ENCODE results near the gene INSRR.

The INSRR gene

GRCh38 chr1:156822680-156823079 lies 36.2 kb downstream of the INSRR start:
- DNase-seq, result no peak

GRCh38 chr1:156821801-156822200 lies 37.1 kb downstream of the INSRR start:
- no peak for DNase-seq

DNA sequence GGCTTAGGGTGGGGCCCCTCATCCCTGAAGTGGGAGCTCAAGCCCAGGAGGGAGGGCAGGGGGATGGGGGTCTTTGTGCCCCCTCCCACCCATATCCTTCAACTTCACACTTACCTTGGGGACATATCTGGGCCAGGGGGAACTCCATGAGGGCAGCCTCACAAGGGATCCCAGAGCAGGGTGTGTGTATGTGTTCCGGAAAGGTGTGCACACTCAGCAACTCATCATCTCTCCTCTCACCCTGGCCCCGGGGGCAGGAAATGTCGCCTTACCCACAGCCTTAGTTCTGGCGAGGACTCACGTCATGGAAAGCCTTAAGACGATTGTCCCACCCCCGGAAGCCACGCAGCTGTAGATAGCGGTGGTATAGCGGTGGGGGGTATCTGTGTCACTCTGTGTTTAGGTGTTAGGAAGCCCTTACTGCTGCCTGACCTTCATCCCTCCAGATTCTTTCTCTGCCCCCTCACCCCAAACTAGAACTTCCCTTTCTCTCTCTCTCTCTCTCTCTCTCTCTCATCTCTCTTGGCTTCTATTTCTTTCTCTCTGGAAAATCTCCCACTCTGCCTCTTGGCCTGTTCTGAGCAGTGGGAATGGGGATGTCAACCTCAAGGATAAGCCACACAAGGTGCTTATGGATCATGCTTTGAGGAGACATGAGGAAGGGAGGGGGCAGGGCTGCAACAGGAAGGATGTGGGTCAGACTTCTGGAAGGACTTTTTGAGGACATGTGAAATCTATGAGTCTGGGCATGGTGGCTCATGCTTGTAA lies 42.2 kb downstream of the INSRR start, which contains the start of gene SH2D2A:
Gene SH2D2A (minus strand): TSS at position 288 of the 768 bp plus-strand sequence. CDS start 140 bp downstream, at position 148.
- DNase-seq, result peak; percentile 94

DNA sequence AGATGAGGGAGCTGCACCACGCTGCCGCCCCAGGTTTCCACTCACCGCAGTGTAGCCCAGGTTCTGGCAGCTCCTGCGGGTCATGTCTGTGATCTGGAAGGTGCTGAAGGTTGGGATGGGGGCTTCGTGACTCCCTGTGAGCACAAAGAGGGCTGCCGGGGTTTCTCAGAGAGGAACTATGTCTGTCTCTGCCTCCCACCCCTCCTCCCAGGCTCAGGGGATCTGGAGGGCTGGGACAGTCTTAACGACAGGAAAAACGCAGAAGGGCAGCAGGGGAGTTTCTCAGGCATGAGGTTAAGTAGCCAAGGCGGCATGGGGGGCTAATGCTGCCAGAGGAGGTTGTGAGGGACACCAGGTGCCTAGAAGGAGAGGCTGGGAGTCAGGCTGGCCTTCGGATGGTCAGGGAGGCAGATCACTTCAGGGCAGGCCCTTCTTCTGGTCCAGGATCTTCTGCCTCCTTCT lies 42.9 kb downstream of the INSRR start:
- no peak for DNase-seq

DNA sequence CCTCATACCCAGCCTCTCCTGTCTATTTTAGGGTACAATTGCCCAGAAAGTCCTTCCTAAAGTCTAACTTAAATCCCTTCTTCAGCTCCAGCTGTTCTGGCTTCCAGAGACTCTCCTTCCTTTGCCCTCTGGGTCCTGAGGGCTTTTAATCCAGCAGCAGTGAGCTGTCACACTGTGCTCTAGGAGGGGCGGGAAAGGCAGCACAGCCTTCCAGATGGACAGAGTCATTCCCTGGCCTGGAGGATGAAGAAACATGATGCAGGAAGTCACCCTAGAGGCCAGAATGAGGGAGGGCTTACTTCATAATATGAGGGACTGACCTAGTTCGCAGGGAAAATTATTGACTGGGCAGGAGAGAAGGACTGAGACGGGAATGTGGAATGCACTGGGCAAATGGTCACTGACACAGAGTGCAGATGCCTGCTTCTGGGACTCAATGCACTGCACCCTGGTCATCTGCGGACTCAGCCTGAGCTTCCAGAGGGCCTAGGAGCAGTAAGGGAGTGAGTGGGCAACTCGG lies 43.5 kb downstream of the INSRR start:
- no peak for DNase-seq

DNA sequence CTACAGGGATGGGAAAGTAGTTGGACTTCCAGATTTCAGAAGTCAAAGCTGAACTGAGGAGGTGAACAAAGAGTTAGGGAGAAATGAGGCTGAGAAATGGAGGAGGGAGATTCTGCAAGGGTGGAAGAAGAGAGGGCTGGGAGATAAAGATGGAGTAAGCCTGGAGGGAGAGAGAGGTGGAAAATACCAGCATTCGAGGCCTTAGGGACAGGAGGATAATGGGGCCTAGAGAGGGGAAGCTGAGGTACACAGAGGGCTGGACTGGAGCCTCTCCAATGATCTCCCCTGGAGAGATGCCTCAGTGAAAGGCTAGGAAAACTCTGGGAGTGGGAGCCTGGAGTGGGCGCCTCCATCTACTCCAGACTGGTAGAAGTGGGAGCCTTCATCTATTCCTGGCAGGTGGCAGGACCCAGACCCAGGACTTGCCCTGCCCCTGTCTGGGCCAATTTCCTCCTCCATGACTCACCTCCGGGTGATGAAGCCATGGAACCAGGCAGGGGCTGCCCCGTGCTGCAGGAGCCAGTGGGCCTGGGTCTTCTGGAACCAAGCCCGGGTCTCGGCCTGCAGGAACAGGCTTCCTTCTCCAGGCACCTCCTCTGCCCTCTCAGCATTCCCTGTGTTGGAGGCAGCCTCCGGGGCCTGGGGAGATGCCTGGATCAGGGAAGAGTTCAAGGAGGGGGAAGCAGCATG lies 44.2 kb downstream of the INSRR start:
- peak; percentile 53 for DNase-seq

DNA sequence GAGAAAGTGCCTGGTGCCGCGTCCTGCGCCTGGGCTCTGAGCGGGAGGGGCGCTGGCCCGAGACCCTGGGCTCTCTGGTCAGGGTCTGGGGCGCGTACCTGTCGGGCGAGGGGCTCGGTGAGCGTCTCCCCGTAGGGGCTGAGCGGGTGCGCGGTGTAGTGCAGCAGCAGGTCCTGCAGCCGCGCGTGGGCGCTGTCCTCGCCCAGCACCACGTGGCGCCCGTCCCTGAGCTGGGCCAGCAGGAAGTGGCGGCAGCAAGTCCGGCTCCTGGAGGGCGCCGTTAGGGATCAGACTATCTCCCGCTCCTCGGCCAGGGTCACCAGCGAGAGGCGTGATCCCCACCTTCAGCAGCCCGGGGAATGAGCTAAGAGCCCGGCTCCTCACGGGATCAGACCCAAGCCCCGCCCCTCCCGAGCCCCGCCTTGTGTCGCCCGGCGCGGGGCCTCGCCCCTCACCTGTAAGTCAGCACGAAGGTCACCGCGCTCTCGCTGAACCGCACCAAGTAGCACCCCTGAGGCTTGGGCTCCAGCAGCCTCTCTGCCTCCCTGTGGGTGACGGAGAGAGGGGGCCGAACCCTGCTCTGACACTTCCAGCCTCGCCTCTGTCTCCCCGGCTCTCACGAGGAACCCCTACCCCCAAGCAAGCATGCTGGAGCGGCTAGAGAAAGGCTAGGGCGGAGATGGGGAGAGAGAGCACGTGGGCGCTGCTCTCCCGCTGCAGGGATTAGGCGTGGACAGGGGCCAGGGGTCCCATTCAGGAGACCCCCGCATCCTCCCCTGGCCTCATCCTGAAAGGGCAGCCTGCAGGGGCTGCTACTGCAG lies 45.0 kb downstream of the INSRR start:
- peak; percentile 63 for DNase-seq

- no peak for DNase-seq
These were observed 45.6 kb downstream of the INSRR start for GRCh38 chr1:156813298-156813697.

DNA sequence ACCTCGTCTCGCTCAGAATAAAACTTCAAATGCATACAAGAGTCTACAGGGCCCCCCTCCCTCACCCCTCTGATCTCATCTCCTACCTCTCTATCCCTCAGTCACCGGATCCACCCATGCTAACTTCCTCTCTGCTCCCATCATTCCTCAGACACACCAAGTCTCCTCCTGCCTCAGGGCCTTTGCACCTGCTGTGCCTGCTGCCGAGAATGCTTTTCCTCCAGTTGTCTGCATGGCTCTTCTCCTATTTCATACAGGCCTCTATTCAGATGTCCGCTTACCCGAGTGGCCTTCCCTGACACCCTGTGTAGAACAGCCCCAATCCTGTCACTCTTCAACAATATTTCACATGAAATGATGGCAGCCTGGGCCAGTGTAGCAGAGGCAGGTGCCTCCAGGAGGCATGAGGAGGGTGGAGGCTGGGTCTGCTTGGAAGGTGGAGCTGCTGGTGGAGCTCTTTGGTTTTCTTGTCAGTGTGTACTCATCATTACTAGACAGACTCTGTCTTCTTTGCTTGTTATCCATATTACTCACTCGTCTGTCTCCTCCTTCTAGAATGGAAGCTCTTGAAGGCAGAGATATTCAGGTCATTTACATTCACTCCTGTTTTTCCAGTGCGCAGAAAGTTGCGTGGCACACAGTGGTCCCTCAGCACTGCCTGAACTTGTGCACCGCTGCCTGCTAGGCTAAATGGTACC lies 46.5 kb downstream of the INSRR start:
- no peak for DNase-seq

GRCh38 chr1:156811168-156811567 lies 47.7 kb downstream of the INSRR start:
- DNase-seq, result no peak

DNA sequence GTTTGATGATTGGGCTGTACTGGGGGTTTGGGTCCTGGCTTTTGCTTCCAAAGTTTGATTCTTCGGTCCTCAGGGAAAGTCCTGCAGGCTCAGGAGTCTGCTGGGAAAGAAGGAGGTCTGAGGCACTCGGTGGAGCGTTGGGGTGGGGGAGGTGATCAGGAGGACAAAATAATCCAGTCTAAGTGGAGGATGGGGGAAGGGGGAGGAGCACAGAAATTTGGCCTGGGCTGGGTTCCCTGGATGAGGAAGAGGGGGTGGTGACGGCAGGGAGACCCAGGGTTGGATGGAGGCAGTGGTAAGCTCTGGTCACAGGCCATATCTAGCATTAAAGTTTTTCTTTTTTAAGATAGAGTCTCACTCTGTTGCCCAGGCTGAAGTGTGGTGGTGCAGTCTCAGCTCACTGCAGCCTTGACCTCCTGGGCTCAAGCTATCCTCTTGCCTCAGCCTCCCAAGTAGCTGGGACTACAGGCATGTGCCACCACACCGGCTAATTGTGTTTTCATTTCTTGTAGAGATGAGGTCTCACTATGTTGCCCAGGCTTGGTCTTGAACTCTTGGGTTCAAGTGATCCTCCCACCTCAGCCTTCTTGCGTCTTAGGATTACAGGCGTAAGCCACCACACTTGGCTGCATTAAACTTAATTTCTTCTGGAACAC lies 49.1 kb downstream of the INSRR start:
- no peak for DNase-seq

DNA sequence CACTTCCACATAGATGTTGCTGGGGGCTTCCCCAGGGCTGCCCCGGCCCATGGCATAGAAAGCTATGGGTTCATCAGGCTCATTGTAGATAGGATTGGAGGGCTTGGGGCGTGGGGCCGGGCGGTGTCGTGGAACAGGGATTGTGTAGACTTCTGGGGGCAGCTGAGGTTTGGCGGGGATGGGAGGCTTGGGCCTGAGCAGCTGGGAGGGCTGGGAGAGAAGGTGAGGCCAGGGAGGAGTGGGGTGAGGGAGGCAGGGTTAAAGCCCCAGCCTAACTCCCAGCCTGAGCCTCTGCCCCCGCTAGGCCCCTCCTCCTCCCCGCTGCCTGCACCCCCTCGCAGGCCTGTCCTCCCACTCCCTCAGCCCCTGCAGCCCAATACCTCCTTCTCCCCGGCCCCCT lies 49.6 kb downstream of the INSRR start:
- no peak for DNase-seq

GRCh38 chr1:156808186-156809030 lies 50.5 kb downstream of the INSRR start:
- DNase-seq, result no peak

DNA sequence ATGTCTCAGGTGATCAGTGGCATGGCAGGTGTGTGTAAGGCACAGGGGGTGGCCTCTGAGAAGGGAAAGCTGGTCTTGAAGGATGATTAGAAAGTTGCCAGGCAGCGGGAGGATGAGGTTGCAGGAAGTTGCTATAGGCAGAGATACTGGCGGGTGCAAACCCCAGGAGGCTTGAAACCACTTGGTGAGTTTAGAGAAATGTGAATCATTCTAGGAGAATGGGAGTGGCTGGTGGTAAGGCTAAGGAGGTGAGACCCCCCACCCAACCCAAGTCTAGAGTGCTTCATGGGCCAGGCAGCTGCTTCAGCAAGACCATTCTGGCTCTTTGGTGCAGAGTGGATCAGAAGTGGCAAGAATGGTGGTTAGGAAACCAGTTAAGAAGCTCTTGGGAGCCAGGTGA lies 51.3 kb downstream of the INSRR start:
- DNase-seq, result peak; percentile 32

- DNase-seq, result no peak
These were observed 52.1 kb downstream of the INSRR start for GRCh38 chr1:156806512-156807440.

- DNase-seq, result no peak
These were observed 53.0 kb downstream of the INSRR start for GRCh38 chr1:156805766-156806511.

DNA sequence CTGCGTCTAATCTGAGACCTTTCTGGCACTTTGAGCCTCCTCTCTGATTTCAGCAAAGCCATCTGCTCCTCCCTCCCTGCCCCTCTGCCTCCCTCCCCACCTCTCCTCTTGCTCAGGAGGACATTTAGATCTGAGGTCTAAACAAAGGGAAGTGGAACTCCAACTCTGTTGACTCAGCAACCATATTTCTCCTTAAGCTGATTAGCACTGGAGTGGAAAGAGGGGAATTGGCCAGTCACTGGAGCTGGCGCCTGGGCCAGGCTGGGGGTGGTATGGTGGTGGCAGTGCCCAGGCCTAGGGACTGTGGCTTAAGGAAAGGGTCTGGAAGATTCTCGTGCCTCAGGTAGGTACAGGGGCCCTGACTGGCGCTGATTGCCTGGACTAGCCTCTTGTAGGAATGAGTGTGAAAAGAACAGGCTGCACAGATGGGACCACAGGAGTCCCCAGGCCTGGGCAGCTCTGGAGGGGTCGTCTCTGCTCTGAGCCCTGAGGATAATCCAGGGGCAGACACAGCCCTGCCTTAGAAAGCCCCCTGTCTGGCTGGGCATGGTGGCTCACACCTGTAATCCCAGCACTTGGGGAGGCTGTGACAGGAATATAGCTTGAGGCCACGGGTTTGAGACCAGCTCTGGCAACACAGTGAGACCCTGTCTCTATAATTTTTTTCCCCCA lies 54.2 kb downstream of the INSRR start:
- DNase-seq, result no peak

DNA sequence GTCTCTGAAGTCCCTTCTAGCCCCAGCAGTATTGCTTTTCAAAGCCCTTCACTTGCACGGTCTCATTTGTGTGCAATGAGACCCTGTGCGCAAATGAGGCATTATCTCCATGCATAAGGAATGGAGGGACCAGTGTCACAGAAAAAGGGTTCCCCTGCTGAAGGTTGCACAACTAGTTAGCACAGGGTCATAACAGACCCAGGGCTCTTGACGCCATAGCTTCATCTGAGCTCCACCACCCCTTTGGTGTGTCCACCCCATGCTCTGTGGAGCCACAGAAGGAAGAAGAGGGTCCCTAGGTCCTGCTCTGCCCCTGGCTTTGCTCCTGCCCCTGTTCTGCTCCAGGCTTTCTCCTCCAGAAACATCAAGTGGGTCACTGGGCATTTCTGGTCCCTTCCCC lies 54.9 kb downstream of the INSRR start:
- DNase-seq, result no peak
